IPS-18c (cell line): Measurements from ENCODE around the gene PNMA6E.

ENCODE experiments used
- H3K4me3 ChIP-seq: 2 replicates; pipeline ENCODE4 v1.7.0; 2013; ENCODE audit warnings: low read depth, mild to moderate bottlenecking, low read length, moderate library complexity; ENCODE audit not compliant: insufficient read depth
- H3K9me3 ChIP-seq: one replicate; pipeline ENCODE4 v1.6.1; 2013; ENCODE audit warnings: mild to moderate bottlenecking, low read length, moderate library complexity; ENCODE audit not compliant: control insufficient read depth, insufficient read depth

The PNMA6E gene

GRCh38 chrX:153380691-153381090, 20.5 kb downstream of the PNMA6E start:
- Histone ChIP-seq H3K4me3 (no peak overlapping the region), H3K9me3 (peaks cover 45% of the 10 kb centered on the region)

GRCh38 chrX:153379971-153380581, 21.1 kb downstream of the PNMA6E start:
- H3K4me3 ChIP-seq, result no peak overlapping the region
- H3K9me3 ChIP-seq, result peaks cover 50% of the 10 kb centered on the region

- Histone ChIP-seq H3K9me3 (peaks cover 46% of the 10 kb centered on the region), H3K4me3 (no peak overlapping the region)
Observed at GRCh38 chrX:153379508-153379907, 21.6 kb downstream of the PNMA6E start.

GRCh38 chrX:153378607-153379006, 22.5 kb downstream of the PNMA6E start:
- Histone ChIP-seq H3K4me3 (no peak overlapping the region), H3K9me3 (peaks cover 39% of the 10 kb centered on the region)

GRCh38 chrX:153377727-153378126, 23.4 kb downstream of the PNMA6E start:
- no peak overlapping the region for H3K4me3 ChIP-seq
- peaks cover 35% of the 10 kb centered on the region for H3K9me3 ChIP-seq

GRCh38 chrX:153375571-153375970, 25.6 kb downstream of the PNMA6E start:
- peaks cover 17% of the 10 kb centered on the region for H3K9me3 ChIP-seq
- H3K4me3 ChIP-seq, result no peak overlapping the region; the same call in 1 of the 2 replicates

GRCh38 chrX:153374426-153374825, 26.7 kb downstream of the PNMA6E start:
- Histone ChIP-seq H3K4me3 (no peak overlapping the region), H3K9me3 (peaks cover 14% of the 10 kb centered on the region)

- peaks cover 8% of the 10 kb centered on the region for H3K9me3 ChIP-seq
- H3K4me3 ChIP-seq, result no peak overlapping the region
Observed at GRCh38 chrX:153372949-153373348, 28.2 kb downstream of the PNMA6E start.

- H3K9me3 ChIP-seq, result peaks cover 6% of the 10 kb centered on the region
- no peak overlapping the region for H3K4me3 ChIP-seq
Observed at GRCh38 chrX:153371256-153371655, 29.9 kb downstream of the PNMA6E start.

GRCh38 chrX:153370293-153371055, 30.7 kb downstream of the PNMA6E start:
- Histone ChIP-seq H3K4me3 (no peak overlapping the region), H3K9me3 (peaks cover 3% of the 10 kb centered on the region)

- Histone ChIP-seq H3K4me3 (no peak overlapping the region), H3K9me3 (peaks cover 2% of the 10 kb centered on the region)
Observed at GRCh38 chrX:153366878-153367538, 34.1 kb downstream of the PNMA6E start.

GRCh38 chrX:153366119-153366518, 35.0 kb downstream of the PNMA6E start:
- Histone ChIP-seq H3K9me3 (peaks cover 2% of the 10 kb centered on the region), H3K4me3 (no peak overlapping the region)

GRCh38 chrX:153365670-153366069, 35.5 kb downstream of the PNMA6E start:
- Histone ChIP-seq H3K9me3 (peaks cover 2% of the 10 kb centered on the region), H3K4me3 (no peak overlapping the region)

- Histone ChIP-seq H3K4me3 (no peak overlapping the region), H3K9me3 (peaks cover 10% of the 10 kb centered on the region)
Observed at GRCh38 chrX:153361781-153362397, 39.3 kb downstream of the PNMA6E start.

- H3K4me3 ChIP-seq, result no peak overlapping the region
- peaks cover 16% of the 10 kb centered on the region for H3K9me3 ChIP-seq
Observed at GRCh38 chrX:153357877-153358276, 43.3 kb downstream of the PNMA6E start.

GRCh38 chrX:153353416-153353815, 47.7 kb downstream of the PNMA6E start:
- no peak overlapping the region for H3K4me3 ChIP-seq
- H3K9me3 ChIP-seq, result peaks cover 23% of the 10 kb centered on the region

- Histone ChIP-seq H3K9me3 (peaks cover 20% of the 10 kb centered on the region), H3K4me3 (no peak overlapping the region)
Observed at GRCh38 chrX:153352858-153353257, 48.3 kb downstream of the PNMA6E start.

- Histone ChIP-seq H3K4me3 (no peak overlapping the region), H3K9me3 (peaks cover 20% of the 10 kb centered on the region)
Observed at GRCh38 chrX:153351981-153352380, 49.2 kb downstream of the PNMA6E start.
